Fibroblast of lung (primary cell): ENCODE results near the gene TENT5A.

Experiments used
- CTCF ChIP-seq, 2 donors: IDR thresholded peaks in 1 of 2; conservative IDR thresholded peaks in 1 of 2; 1 replicate in 1 of 2; 2 replicates in 1 of 2; pipeline ENCODE4 v1.5.1; 2011 to 2012; ENCODE audit warnings: low read length in 2 of 2, control low read depth in 1 of 2, inconsistent platforms in 1 of 2, low read depth in 1 of 2, mild to moderate bottlenecking in 1 of 2
- EZH2 ChIP-seq: IDR thresholded peaks from 2 replicates; pipeline ENCODE4 v1.5.1; 2012; ENCODE audit warnings: low read length, control low read depth, mild to moderate bottlenecking; ENCODE audit errors: missing control alignments

GRCh38 chr6:81751388-81752083 is 945 bp downstream of the TENT5A start:
- no peak for TF ChIP-seq CTCF (conservative IDR thresholded peaks at IDR 0.05 in 1 of 2, IDR thresholded peaks at IDR 0.05 in 1 of 2; ENCODE audit: low read depth in 1 of 2, low read length in 2 of 2)
- no peak for TF ChIP-seq EZH2
